GM12801 (cell line): ENCODE results near the gene RORC.

ENCODE experiments used
- TF ChIP-seq, protein P1 (sequence below): IDR thresholded peaks from one replicate; pipeline ENCODE4 v1.5.1; 2011; ENCODE audit warnings: control low read depth; ENCODE audit not compliant: insufficient read length; ENCODE audit errors: extremely low read depth

Gene RORC

DNA sequence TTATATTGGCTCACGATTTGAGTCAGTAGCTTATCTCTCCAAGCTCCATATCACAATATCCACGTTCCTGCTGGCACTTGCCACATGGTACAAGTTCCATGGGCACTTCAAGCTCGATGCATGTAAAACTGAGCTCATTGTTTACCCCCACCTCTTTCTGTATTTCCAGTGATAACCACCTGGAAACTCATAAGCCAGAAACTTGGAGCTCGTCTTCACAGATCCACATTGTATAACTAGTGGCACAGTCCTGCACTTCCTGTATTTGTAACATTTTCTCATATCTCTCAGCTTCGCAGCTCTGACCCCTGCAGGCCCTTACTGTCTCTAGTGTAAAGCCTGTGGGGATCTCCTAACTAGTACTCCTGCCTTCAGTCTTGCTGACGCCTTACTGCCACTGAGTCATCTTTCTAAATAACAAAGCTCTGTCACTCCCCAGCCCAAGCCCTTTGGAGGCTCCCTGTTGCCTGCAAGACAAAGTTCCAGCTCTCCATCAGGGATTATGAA is 14.5 kb upstream of the RORC start:
- TF ChIP-seq, protein P1, sequence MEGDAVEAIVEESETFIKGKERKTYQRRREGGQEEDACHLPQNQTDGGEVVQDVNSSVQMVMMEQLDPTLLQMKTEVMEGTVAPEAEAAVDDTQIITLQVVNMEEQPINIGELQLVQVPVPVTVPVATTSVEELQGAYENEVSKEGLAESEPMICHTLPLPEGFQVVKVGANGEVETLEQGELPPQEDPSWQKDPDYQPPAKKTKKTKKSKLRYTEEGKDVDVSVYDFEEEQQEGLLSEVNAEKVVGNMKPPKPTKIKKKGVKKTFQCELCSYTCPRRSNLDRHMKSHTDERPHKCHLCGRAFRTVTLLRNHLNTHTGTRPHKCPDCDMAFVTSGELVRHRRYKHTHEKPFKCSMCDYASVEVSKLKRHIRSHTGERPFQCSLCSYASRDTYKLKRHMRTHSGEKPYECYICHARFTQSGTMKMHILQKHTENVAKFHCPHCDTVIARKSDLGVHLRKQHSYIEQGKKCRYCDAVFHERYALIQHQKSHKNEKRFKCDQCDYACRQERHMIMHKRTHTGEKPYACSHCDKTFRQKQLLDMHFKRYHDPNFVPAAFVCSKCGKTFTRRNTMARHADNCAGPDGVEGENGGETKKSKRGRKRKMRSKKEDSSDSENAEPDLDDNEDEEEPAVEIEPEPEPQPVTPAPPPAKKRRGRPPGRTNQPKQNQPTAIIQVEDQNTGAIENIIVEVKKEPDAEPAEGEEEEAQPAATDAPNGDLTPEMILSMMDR: no peak

DNA sequence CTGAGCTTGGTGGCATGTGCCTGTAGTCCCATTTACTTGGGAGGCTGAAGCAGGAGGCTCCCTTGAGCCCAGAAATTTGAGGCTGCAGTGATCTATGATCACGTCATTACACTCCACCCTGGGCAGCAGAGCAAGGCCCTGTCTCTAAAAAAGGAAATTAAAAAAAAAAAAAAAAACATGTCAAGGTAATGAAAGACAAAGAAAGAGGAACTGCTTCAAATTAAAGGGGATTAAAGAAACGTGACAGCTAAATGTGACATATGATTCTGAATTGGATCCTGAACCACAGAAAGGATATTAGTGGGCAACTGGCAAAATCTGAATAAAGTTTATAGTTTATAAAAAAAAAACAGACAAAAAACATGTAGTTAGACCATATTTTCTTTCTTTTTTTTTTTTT is 11.8 kb upstream of the RORC start:
- TF ChIP-seq, protein P1: no peak

DNA sequence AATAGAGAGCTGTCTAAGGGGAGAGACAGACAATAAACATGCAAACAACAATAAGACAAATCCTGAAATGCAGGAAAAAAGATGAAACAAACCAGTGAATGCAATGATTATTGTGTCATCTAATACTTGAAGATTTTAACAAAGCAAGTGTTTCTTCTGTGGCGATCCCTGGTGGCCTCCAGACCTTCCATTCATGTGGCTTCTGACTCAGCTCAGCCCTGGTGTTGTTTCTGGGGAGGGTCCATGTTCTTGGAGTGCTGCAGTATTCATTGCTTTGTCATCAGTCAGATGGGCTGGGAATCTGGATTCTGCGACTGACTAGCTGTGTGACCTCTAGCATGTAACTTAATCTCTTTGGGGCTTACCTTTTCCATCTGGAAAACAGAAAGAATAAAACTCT is 9.5 kb upstream of the RORC start:
- TF ChIP-seq, protein P1: no peak

DNA sequence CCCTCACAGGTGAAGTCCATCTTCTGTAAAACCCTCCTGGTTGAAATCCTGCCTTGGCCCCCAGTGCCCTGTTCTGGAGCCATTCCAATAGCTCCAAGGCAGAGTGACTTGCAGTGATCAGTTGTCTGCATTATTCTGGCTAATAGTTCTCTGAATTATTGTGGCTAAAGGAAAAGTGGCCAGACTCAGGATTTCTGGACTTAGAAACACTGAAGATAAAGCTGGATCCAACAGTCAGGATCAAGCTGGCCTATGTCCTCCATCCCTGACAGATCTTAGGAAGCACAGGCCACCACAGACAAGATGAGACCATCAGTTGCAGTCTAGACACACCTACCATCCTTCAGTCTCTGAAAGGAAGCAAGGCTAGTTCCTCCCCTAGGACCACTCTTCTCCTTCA is 8.8 kb upstream of the RORC start:
- TF ChIP-seq, protein P1: no peak

DNA sequence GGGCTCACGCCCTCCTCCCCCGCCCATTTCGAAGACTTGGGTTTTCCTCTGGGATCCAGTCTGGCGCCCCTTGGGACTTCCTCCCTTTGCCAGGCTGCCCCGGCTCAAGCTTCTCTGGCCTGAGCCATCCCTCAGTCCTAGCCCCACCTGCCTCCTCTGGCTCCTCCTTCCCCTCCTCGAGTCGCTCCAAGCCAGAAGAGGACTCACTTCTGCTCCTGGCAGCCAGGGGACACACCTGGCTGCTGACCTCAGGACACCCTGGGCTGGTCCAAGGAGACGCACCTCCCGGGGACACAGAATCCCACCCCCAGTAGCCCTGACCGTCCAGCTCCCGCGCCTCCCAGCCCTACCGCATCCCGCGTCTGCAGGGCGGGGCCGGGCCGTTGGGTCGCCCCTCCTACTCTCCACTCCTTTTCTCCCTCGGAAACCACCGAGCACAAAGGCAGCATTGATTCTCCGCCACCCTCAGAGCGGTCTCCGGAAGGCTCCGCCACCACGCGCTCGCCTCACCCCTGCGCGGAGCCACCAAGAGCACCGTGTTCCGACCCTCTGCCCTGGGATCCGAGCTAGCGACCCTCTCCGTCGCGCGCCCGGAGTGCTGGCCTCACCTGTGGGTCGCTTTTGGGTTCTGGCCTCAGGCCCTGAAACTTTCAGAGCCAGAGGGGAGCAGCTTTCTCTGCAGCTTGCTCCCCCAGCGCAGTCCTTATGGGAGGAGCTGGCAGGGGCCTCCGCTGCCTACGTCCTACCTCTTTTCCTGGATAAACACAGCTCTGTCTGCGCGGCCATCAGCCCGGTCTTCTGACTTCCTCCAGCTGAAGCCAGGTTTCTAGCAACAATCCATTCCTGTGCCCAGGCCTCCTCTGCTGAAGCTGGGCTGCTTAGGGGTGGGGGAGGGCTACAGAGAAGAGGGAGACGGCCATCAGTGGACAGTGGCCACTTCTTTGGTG is 8.1 kb upstream of the RORC start, which contains the start of gene C2CD4D:
Gene C2CD4D (minus strand): TSS at position 364 of the 947 bp plus-strand sequence. CDS start 831 bp downstream, outside the sequence.
- TF ChIP-seq, protein P1: no peak

DNA sequence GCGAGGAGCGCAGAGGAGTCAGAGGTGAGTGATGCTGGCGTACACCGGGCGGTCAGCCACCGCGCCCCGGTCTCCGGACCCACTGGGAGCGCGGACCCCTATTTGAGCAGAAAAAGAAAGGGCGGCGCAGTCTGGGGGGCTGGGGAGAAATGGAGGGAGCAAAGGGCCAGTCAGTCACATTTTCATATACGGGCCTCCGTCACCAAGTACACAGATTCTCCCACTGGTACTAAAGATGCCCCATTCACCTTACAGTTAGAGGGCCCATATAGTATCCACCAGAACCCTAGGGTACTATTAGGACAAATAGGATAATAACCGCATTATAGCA is 7.4 kb upstream of the RORC start:
- TF ChIP-seq, protein P1: no peak

DNA sequence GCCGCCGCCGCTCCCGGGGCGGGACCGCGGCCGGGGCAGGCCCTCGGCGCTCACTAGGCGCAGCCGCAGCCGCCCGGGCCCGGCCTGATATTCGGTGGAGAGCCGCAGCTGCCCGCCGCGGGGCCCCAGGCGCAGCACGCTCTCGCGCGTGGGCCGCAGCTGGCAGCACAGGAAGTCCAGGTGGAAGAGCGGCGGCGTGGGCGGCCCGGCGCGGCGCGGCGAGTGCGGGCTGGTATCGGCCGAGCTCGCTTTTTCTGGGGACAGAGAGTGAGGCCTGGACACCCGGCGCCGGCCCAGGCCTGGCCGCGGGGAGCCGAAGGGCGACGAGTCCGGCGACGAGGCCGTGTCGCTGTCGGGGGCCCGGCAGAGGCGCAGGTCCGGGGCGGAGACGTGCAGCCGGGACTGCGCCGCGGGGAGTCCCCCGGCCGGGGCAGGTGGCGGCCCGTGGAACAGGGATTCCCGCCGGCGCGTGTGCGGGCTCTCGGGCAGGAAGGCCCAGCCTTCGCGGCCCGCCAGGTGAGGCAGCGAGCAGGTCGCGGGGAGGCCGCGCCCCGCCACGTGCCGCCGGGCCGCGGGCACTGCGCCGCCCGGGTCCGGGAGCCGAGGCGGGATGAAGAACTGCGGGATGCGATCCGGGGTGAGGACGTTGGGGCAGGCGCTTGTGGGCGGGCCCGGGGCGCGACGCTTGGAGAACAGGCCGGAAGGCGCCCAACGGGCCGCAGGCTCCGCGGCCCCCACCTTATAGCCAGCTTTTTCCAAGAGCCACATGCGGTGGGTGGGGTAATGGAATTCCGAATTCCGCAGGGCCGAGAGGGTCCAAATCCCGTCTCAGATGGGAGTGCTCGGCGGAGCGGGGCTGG is 6.8 kb upstream of the RORC start:
- TF ChIP-seq, protein P1: no peak
